ENCODE results near the gene THTPA. TPM values are rescaled to one million over a fixed set of nuclear protein-coding genes. Genes with fewer than 3 reads are reported as not detected.

THTPA gene
- total RNA-seq, 1 experiment from 2014 or later: 16.8 TPM

DNA sequence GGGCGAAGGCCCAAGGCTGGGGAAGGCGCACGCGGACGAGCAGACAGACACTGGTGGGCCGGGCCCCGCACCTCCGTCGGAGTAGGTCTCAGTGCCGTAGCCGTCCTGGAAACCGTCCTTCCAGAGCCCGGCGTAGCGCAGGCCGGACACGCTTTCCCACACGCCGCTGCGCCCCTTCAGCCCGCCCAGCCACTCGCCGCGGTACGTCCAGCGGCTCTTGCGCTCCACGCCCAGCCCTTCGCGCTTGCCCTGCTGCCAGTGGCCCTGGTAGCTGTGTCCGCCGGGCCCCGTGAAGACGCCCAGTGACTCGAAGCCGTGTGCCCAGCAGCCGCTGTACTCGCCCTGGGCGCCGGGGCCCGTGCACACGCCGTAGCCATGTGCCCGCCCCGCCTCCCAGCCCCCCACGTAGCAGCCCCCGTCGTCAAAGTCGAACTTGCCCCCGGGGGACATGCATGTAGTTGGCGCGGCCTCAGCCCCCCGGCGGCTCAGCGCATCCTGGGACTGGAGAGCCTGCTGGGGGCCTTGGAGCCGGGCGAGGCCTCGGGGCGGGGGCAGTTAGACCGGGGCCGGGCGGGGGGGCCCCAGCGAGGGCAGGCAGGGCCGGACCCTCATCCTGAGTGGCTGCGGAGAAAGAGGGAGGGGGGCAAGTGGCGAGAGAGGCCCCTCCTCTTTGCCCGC, 21.1 kb downstream of the THTPA start:
- H3K4me3 Mint-ChIP-seq (ENCODE audit: unreplicated experiment): no peak overlapping the region

GRCh38 chr14:23577710-23578392, 21.8 kb downstream of the THTPA start:
- Mint-ChIP-seq H3K4me3 (ENCODE audit: unreplicated experiment) (no peak overlapping the region), H3K9me3 (ENCODE audit: unreplicated experiment) (no peaks in the 10 kb centered on the region), H3K4me1 (ENCODE audit: insufficient read depth, unreplicated experiment) (peaks cover under 1% of the 10 kb centered on the region), H3K36me3 (ENCODE audit: insufficient read depth, unreplicated experiment) (no peaks in the 10 kb centered on the region), H3K27me3 (ENCODE audit: insufficient read depth, unreplicated experiment) (peaks cover 30% of the 10 kb centered on the region), H3K27ac (ENCODE audit: low read depth, unreplicated experiment) (no peak overlapping the region)
- CTCF ChIA-PET: no interaction called here
- no peak for DNase-seq (ENCODE audit: unreplicated experiment)
- intact Hi-C loops (cut with micrococcal nuclease): no loop called here
- TF ChIP-seq, protein P1, sequence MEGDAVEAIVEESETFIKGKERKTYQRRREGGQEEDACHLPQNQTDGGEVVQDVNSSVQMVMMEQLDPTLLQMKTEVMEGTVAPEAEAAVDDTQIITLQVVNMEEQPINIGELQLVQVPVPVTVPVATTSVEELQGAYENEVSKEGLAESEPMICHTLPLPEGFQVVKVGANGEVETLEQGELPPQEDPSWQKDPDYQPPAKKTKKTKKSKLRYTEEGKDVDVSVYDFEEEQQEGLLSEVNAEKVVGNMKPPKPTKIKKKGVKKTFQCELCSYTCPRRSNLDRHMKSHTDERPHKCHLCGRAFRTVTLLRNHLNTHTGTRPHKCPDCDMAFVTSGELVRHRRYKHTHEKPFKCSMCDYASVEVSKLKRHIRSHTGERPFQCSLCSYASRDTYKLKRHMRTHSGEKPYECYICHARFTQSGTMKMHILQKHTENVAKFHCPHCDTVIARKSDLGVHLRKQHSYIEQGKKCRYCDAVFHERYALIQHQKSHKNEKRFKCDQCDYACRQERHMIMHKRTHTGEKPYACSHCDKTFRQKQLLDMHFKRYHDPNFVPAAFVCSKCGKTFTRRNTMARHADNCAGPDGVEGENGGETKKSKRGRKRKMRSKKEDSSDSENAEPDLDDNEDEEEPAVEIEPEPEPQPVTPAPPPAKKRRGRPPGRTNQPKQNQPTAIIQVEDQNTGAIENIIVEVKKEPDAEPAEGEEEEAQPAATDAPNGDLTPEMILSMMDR (IDR thresholded peaks at IDR 0.05; ENCODE audit: unreplicated experiment): no peak
- no TSS peak for BruUV-seq (replicated peaks)
- POLR2A ChIA-PET: interaction anchor here (0.6 kb wide), 1 partner anchor 20 kb away, joined by 3 read pairs; no protein-coding TSS in a partner anchor

More for the DNA sequence above, 21.1 kb downstream of the THTPA start:
- TF ChIP-seq, protein P1 (IDR thresholded peaks at IDR 0.05; ENCODE audit: unreplicated experiment): no peak
- ChIA-PET POLR2A (no interaction called here), CTCF (no interaction called here)
- BruUV-seq (replicated peaks): no TSS peak
- peaks cover 8% of the 10 kb centered on the region for H3K4me1 Mint-ChIP-seq (ENCODE audit: insufficient read depth, unreplicated experiment)
- H3K27ac Mint-ChIP-seq (ENCODE audit: low read depth, unreplicated experiment): no peak overlapping the region
- DNase-seq (ENCODE audit: unreplicated experiment): no peak
- H3K27me3 Mint-ChIP-seq (ENCODE audit: insufficient read depth, unreplicated experiment): peaks cover 30% of the 10 kb centered on the region
- H3K9me3 Mint-ChIP-seq (ENCODE audit: unreplicated experiment): no peaks in the 10 kb centered on the region
- intact Hi-C loops (cut with micrococcal nuclease): no loop called here
- H3K36me3 Mint-ChIP-seq (ENCODE audit: insufficient read depth, unreplicated experiment): no peaks in the 10 kb centered on the region

GRCh38 chr14:23578560-23579310, 22.7 kb downstream of the THTPA start, which contains the start of gene JPH4:
TSS of gene JPH4 (minus strand) at chr14:23578790. CDS start at chr14:23577453, 1,337 bp downstream.
- CTCF ChIA-PET: interaction anchor here (0.7 to 2.6 kb wide), 2 partner anchors 22 to 332 kb away, joined by 3 to 7 read pairs; no protein-coding TSS in a partner anchor

More at GRCh38 chr14:23578560-23579310, 22.7 kb downstream of the THTPA start, which contains the start of gene JPH4:
- H3K4me1 Mint-ChIP-seq (ENCODE audit: insufficient read depth, unreplicated experiment): no peaks in the 10 kb centered on the region
- BruUV-seq (replicated peaks): no TSS peak
- no peak for DNase-seq (ENCODE audit: unreplicated experiment)
- intact Hi-C loops (cut with micrococcal nuclease): no loop called here
- H3K36me3 Mint-ChIP-seq (ENCODE audit: insufficient read depth, unreplicated experiment): no peaks in the 10 kb centered on the region
- no peak within 1 kb of the TSS for H3K27ac Mint-ChIP-seq (ENCODE audit: low read depth, unreplicated experiment)
- H3K9me3 Mint-ChIP-seq (ENCODE audit: unreplicated experiment): no peaks in the 10 kb centered on the region
- POLR2A ChIA-PET: interaction anchor here (0.6 kb wide), 1 partner anchor 19 kb away, joined by 3 read pairs; no protein-coding TSS in a partner anchor
- H3K4me3 Mint-ChIP-seq (ENCODE audit: unreplicated experiment): no peak within 1 kb of the TSS
- H3K27me3 Mint-ChIP-seq (ENCODE audit: insufficient read depth, unreplicated experiment): peaks cover 30% of the 10 kb centered on the region
- TF ChIP-seq, protein P1 (IDR thresholded peaks at IDR 0.05; ENCODE audit: unreplicated experiment): no peak

Data from MCF 10A (cell line).